GM21390 (cell line): ENCODE data around the gene SELENOS.
A peak's percentile ranks its signal among the peaks of the same experiment; 100 is the strongest.
"Not testable (repeated sequence)": the region's sequence is repeated elsewhere in the genome, so short reads cannot be mapped to it uniquely, and the experiment has no call there.

ENCODE experiments used
- ATAC-seq: cut with Tn5 transposase; IDR thresholded peaks from one replicate; pipeline ENCODE4 v1.9.1; 2021; ENCODE audit not compliant: unreplicated experiment

SELENOS gene

GRCh38 chr15:101310161-101310480 lies 32.8 kb upstream of the SELENOS start:
- ATAC-seq = no peak

GRCh38 chr15:101309436-101310160 lies 32.3 kb upstream of the SELENOS start:
- ATAC-seq = no peak

- ATAC-seq = no peak
These were observed 31.5 kb upstream of the SELENOS start for GRCh38 chr15:101308604-101309435.

- ATAC-seq = no peak
These were observed 30.8 kb upstream of the SELENOS start for GRCh38 chr15:101307897-101308603.

GRCh38 chr15:101307048-101307896 lies 30.0 kb upstream of the SELENOS start:
- no peak for ATAC-seq

- no peak for ATAC-seq
These were observed 29.2 kb upstream of the SELENOS start for GRCh38 chr15:101306341-101307047.

GRCh38 chr15:101305820-101306255 lies 28.6 kb upstream of the SELENOS start:
- no peak for ATAC-seq

GRCh38 chr15:101303408-101303807 lies 26.1 kb upstream of the SELENOS start:
- no peak for ATAC-seq

- ATAC-seq = no peak
These were observed 19.4 kb upstream of the SELENOS start for GRCh38 chr15:101296418-101297405.

GRCh38 chr15:101295607-101296161 lies 18.4 kb upstream of the SELENOS start:
- ATAC-seq = no peak

- ATAC-seq = peak; percentile 75
These were observed 17.7 kb upstream of the SELENOS start, which contains the start of gene SNRPA1 for GRCh38 chr15:101294731-101295606. Gene SNRPA1 (minus strand): TSS chr15:101295248. CDS start chr15:101295178, 70 bp downstream.

GRCh38 chr15:101293122-101293521 lies 15.8 kb upstream of the SELENOS start:
- no peak for ATAC-seq

GRCh38 chr15:101288905-101289513 lies 11.7 kb upstream of the SELENOS start:
- no peak for ATAC-seq

GRCh38 chr15:101287342-101287741 lies 10.1 kb upstream of the SELENOS start:
- ATAC-seq = not testable (repeated sequence)

- ATAC-seq = no peak
These were observed 9.3 kb upstream of the SELENOS start for GRCh38 chr15:101286471-101287114.

GRCh38 chr15:101283931-101284330 lies 6.6 kb upstream of the SELENOS start:
- ATAC-seq = no peak

- no peak for ATAC-seq
These were observed 2.7 kb upstream of the SELENOS start for GRCh38 chr15:101280007-101280406.
